Karpas-422 (cell line): ENCODE data around the gene OLFM1. TPM values are rescaled to one million over a fixed set of nuclear protein-coding genes. Genes with fewer than 3 reads are reported as not detected.
A peak's percentile ranks its signal among the peaks of the same experiment; 100 is the strongest.

Experiments
- DNase-seq: peaks from one replicate; pipeline ENCODE4 v3.0.0-alpha.2; 2015
- H2AFZ ChIP-seq: fragments of 200-600 bp; sonication (generic); 2 replicates; pipeline ENCODE4 v1.6.1; 2014; ENCODE audit warnings: antibody characterized with exemption, low read length, mixed read lengths
- H3K27ac ChIP-seq: fragments of 200-600 bp; sonication (generic); 2 replicates; pipeline ENCODE4 v1.5.1; 2014; ENCODE audit warnings: mild to moderate bottlenecking, low read length, moderate library complexity
- H3K27me3 ChIP-seq: fragments of 200-600 bp; sonication (generic); 2 replicates; pipeline ENCODE4 v1.6.1; 2014; ENCODE audit warnings: low read length, mixed read lengths
- H3K36me3 ChIP-seq: fragments of 200-600 bp; sonication (generic); 2 replicates; pipeline ENCODE4 v1.6.1; 2014; ENCODE audit warnings: low read length, mixed read lengths; ENCODE audit not compliant: insufficient read depth
- H3K4me1 ChIP-seq: fragments of 200-600 bp; sonication (generic); 2 replicates; pipeline ENCODE4 v1.6.1; 2014; ENCODE audit warnings: mild to moderate bottlenecking, low read length, mixed read lengths
- H3K4me2 ChIP-seq: fragments of 200-600 bp; sonication (generic); 2 replicates; pipeline ENCODE4 v1.6.1; 2014; ENCODE audit warnings: low read length, low read depth, mild to moderate bottlenecking; ENCODE audit not compliant: poor library complexity, severe bottlenecking
- H3K4me3 ChIP-seq: fragments of 200-600 bp; sonication (generic); 2 replicates; pipeline ENCODE4 v1.5.1; 2014; ENCODE audit warnings: mild to moderate bottlenecking, antibody characterized with exemption, low read length, mixed read lengths
- H3K79me2 ChIP-seq: fragments of 200-600 bp; sonication (generic); 2 replicates; pipeline ENCODE4 v1.6.1; 2014; ENCODE audit warnings: mild to moderate bottlenecking, low read length, mixed read lengths
- H3K9ac ChIP-seq: fragments of 200-600 bp; sonication (generic); 2 replicates; pipeline ENCODE4 v1.6.0; 2014; ENCODE audit warnings: low read length
- H3K9me2 ChIP-seq: fragments of 200-600 bp; sonication (generic), shearing (Covaris generic); replicated peaks from 2 replicates; pipeline ENCODE4 v1.6.0; 2014; ENCODE audit warnings: mild to moderate bottlenecking, low read length, moderate library complexity; ENCODE audit not compliant: insufficient read depth
- H3K9me3 ChIP-seq: fragments of 300-700, 200-600 bp; sonication (generic); 2 replicates; pipeline ENCODE4 v1.6.1; 2014; ENCODE audit warnings: low read length, mixed read lengths
- H4K20me1 ChIP-seq: fragments of 200-600 bp; sonication (generic); 2 replicates; pipeline ENCODE4 v1.6.1; 2014; ENCODE audit warnings: mild to moderate bottlenecking, antibody characterized with exemption, low read length, low read depth; ENCODE audit not compliant: insufficient read depth
- total RNA-seq: library from RNA; depleted of rRNA; stranded (reverse); fragments of >200 nt; shearing (Covaris generic); gene quantifications from 2 replicates; pipeline ENCODE4 v1.2.3, GENCODE V29; 2014; ENCODE audit warnings: low replicate concordance

Gene OLFM1
- total RNA-seq, 1 experiment from 2014 or later, result not detected

- Histone ChIP-seq H3K9me2 (no peaks in the 10 kb centered on the region), H3K79me2 (no peaks in the 10 kb centered on the region), H3K4me3 (no peak overlapping the region), H3K4me2 (no peak overlapping the region), H3K9me3 (no peaks in the 10 kb centered on the region), H2AFZ (no peak overlapping the region), H3K27me3 (no peaks in the 10 kb centered on the region), H4K20me1 (no peaks in the 10 kb centered on the region), H3K4me1 (no peaks in the 10 kb centered on the region), H3K9ac (no peak overlapping the region), H3K36me3 (no peaks in the 10 kb centered on the region), H3K27ac (no peak overlapping the region)
- no peak for DNase-seq
Observed at GRCh38 chr9:135083241-135083810, 4.1 kb upstream of the OLFM1 start.

GRCh38 chr9:135083831-135084230, 3.6 kb upstream of the OLFM1 start:
- H3K4me2 ChIP-seq, result no peak overlapping the region
- H3K4me1 ChIP-seq, result no peaks in the 10 kb centered on the region
- no peak overlapping the region for H3K9ac ChIP-seq
- no peaks in the 10 kb centered on the region for H3K36me3 ChIP-seq
- no peak overlapping the region for H3K4me3 ChIP-seq
- no peaks in the 10 kb centered on the region for H3K79me2 ChIP-seq
- no peaks in the 10 kb centered on the region for H3K27me3 ChIP-seq
- no peak overlapping the region for H3K27ac ChIP-seq
- no peak for DNase-seq
- no peak overlapping the region for H2AFZ ChIP-seq
- no peaks in the 10 kb centered on the region for H4K20me1 ChIP-seq
- H3K9me2 ChIP-seq, result no peaks in the 10 kb centered on the region
- no peaks in the 10 kb centered on the region for H3K9me3 ChIP-seq

- no peaks in the 10 kb centered on the region for H3K79me2 ChIP-seq
- H2AFZ ChIP-seq, result no peak overlapping the region
- H3K36me3 ChIP-seq, result no peaks in the 10 kb centered on the region
- no peak overlapping the region for H3K9ac ChIP-seq
- H3K9me2 ChIP-seq, result no peaks in the 10 kb centered on the region
- no peaks in the 10 kb centered on the region for H3K27me3 ChIP-seq
- no peak overlapping the region for H3K4me2 ChIP-seq
- no peak overlapping the region for H3K4me3 ChIP-seq
- H3K27ac ChIP-seq, result no peak overlapping the region
- H3K9me3 ChIP-seq, result no peaks in the 10 kb centered on the region
- H3K4me1 ChIP-seq, result no peaks in the 10 kb centered on the region
- no peak for DNase-seq
- H4K20me1 ChIP-seq, result no peaks in the 10 kb centered on the region
Observed at GRCh38 chr9:135084262-135084661, 3.2 kb upstream of the OLFM1 start.

- no peak overlapping the region for H3K9ac ChIP-seq
- no peak overlapping the region for H3K27ac ChIP-seq
- DNase-seq, result no peak
- no peaks in the 10 kb centered on the region for H3K79me2 ChIP-seq
- no peak overlapping the region for H3K4me2 ChIP-seq
- no peaks in the 10 kb centered on the region for H4K20me1 ChIP-seq
- no peaks in the 10 kb centered on the region for H3K9me2 ChIP-seq
- no peak overlapping the region for H2AFZ ChIP-seq
- H3K4me1 ChIP-seq, result no peaks in the 10 kb centered on the region
- H3K9me3 ChIP-seq, result no peaks in the 10 kb centered on the region
- no peak overlapping the region for H3K4me3 ChIP-seq
- no peaks in the 10 kb centered on the region for H3K27me3 ChIP-seq
- no peaks in the 10 kb centered on the region for H3K36me3 ChIP-seq
Observed at GRCh38 chr9:135084881-135085760, 2.3 kb upstream of the OLFM1 start.

- Histone ChIP-seq H3K27me3 (no peaks in the 10 kb centered on the region), H3K9me2 (no peaks in the 10 kb centered on the region), H4K20me1 (no peaks in the 10 kb centered on the region), H3K4me1 (peaks cover 4% of the 10 kb centered on the region), H3K4me3 (no peak overlapping the region), H3K27ac (no peak overlapping the region), H3K9me3 (no peaks in the 10 kb centered on the region), H3K79me2 (no peaks in the 10 kb centered on the region), H3K36me3 (no peaks in the 10 kb centered on the region), H3K4me2 (no peak overlapping the region), H2AFZ (no peak overlapping the region), H3K9ac (no peak overlapping the region)
- DNase-seq, result peak; percentile 85
Observed at GRCh38 chr9:135085830-135086546, 1.5 kb upstream of the OLFM1 start.

GRCh38 chr9:135086597-135087488, 625 bp upstream of the OLFM1 start:
- no peak overlapping the region for H2AFZ ChIP-seq

GRCh38 chr9:135087899-135088347, 455 bp downstream of the OLFM1 start:
- Histone ChIP-seq H3K9me3 (no peaks in the 10 kb centered on the region), H3K27ac (no peak overlapping the region), H2AFZ (no peak overlapping the region), H3K4me3 (no peak overlapping the region), H3K9ac (no peak overlapping the region), H3K27me3 (no peaks in the 10 kb centered on the region), H3K4me2 (no peak overlapping the region), H3K79me2 (no peaks in the 10 kb centered on the region), H4K20me1 (no peaks in the 10 kb centered on the region), H3K9me2 (no peaks in the 10 kb centered on the region), H3K36me3 (no peaks in the 10 kb centered on the region), H3K4me1 (peaks cover 5% of the 10 kb centered on the region)
- DNase-seq, result no peak

More at GRCh38 chr9:135086597-135087488, 625 bp upstream of the OLFM1 start:
- Histone ChIP-seq H3K9me3 (no peaks in the 10 kb centered on the region), H3K9ac (no peak overlapping the region), H3K79me2 (no peaks in the 10 kb centered on the region), H3K4me1 (peaks cover 5% of the 10 kb centered on the region), H3K27me3 (no peaks in the 10 kb centered on the region), H3K4me3 (no peak overlapping the region), H3K4me2 (no peak overlapping the region), H3K27ac (no peak overlapping the region), H3K36me3 (no peaks in the 10 kb centered on the region), H3K9me2 (no peaks in the 10 kb centered on the region), H4K20me1 (no peaks in the 10 kb centered on the region)
- no peak for DNase-seq
